Liver (tissue), 3 donors: Measurements from ENCODE around the gene LUC7L.

Experiments used
- CTCF ChIP-seq: fragments of 150-350 bp; IDR thresholded peaks from 2 replicates; pipeline ENCODE4 v1.5.1; 2017; ENCODE audit warnings: improper control_type of control experiment, low read depth, low read length; ENCODE audit not compliant: missing input control
- JUND ChIP-seq, 2 donors: IDR thresholded peaks; 2 replicates each; pipeline ENCODE4 v1.6.1; 2016; ENCODE audit warnings: antibody characterized with exemption in 2 of 2
- RXRA ChIP-seq, 2 donors: IDR thresholded peaks; 2 replicates each; pipeline ENCODE4 v1.6.1; 2017 to 2018; ENCODE audit warnings: antibody characterized with exemption in 2 of 2, mild to moderate bottlenecking in 1 of 2
- TF ChIP-seq, protein P1 (sequence below): IDR thresholded peaks from 2 replicates; pipeline ENCODE4 v1.6.1; 2016; ENCODE audit warnings: antibody characterized with exemption
- TF ChIP-seq, protein P2 (sequence below): IDR thresholded peaks from 2 replicates; pipeline ENCODE4 v1.6.1; 2016; ENCODE audit warnings: antibody characterized with exemption
- donor health status: healthy.
- donor health status: healthy.

- no peak for TF ChIP-seq CTCF
- TF ChIP-seq, protein P1, sequence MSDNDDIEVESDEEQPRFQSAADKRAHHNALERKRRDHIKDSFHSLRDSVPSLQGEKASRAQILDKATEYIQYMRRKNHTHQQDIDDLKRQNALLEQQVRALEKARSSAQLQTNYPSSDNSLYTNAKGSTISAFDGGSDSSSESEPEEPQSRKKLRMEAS: no peak
- no peak for TF ChIP-seq RXRA (IDR thresholded peaks at IDR 0.05)
- no peak for TF ChIP-seq JUND (IDR thresholded peaks at IDR 0.05)
- TF ChIP-seq, protein P2, sequence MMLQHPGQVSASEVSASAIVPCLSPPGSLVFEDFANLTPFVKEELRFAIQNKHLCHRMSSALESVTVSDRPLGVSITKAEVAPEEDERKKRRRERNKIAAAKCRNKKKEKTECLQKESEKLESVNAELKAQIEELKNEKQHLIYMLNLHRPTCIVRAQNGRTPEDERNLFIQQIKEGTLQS: no peak
Observed at GRCh38 chr16:259814-260253, 30.6 kb upstream of the LUC7L start.
